H1 (cell line): ENCODE results near the gene HRCT1. TPM values are rescaled to one million over a fixed set of nuclear protein-coding genes. Genes with fewer than 3 reads are reported as not detected.

Source experiments
- ASH2L ChIP-seq: fragments of 200-600, 300-600 bp; sonication (generic); IDR thresholded peaks from one replicate; pipeline ENCODE4 v1.7.1; 2017; ENCODE audit warnings: low read length
- RAD21 ChIP-seq, 2 experiments: IDR thresholded peaks in 1 of 2; conservative IDR thresholded peaks in 1 of 2; 2 replicates each; pipeline ENCODE4 v1.6.1; 2011; ENCODE audit warnings: low read depth in 2 of 2, low read length in 2 of 2, improper control_type of control experiment in 1 of 2, inconsistent platforms in 1 of 2, mild to moderate bottlenecking in 1 of 2, moderate library complexity in 1 of 2
- SIN3A ChIP-seq, 2 experiments: IDR thresholded peaks in 1 of 2; conservative IDR thresholded peaks in 1 of 2; 2 replicates each; pipeline ENCODE4 v1.6.1; 2011 to 2012; ENCODE audit warnings: low read length in 2 of 2, improper control_type of control experiment in 1 of 2, low read depth in 1 of 2, mild to moderate bottlenecking in 1 of 2
- polyA plus RNA-seq, 7 experiments: library from polyadenylated mRNA; depleted of rRNA in 3 of 7; stranded (reverse) in 5 of 7; unstranded in 2 of 7; fragments of >200 nt in 5 of 7; fragments of 200-250 nt in 2 of 7; gene quantifications; 1 replicate in 5 of 7; 2 replicates in 1 of 7; 4 replicates in 1 of 7; pipeline versions ENCODE4 v1.2.1 to v1.2.3, GENCODE V29; 2011 to 2013; ENCODE audit warnings: missing spikeins in 2 of 7, mixed read lengths in 2 of 7
- total RNA-seq: library from RNA; stranded (reverse); fragmentation: NEBNext Ultra II Directional; extraction: Animal tissue kit (Norgen Biotek cat#: 25700); gene quantifications from 2 replicates; pipeline ENCODE4 v1.2.1, GENCODE V29; 2021
- TF ChIP-seq, protein P1 (sequence below): IDR thresholded peaks from 2 replicates; pipeline ENCODE4 v1.6.1; 2012; ENCODE audit warnings: inconsistent platforms

Gene HRCT1
- total and polyA plus RNA-seq, 2 of the 8 experiments (the other 6 are each of a cell fraction or from before 2014, with no cell fraction given), result not detected

GRCh38 chr9:35907711-35908503, 1.9 kb downstream of the HRCT1 start (continued):
- TF ChIP-seq RAD21 (IDR thresholded peaks at IDR 0.05 in 1 of 2, conservative IDR thresholded peaks at IDR 0.05 in 1 of 2; ENCODE audit: low read depth in 2 of 2, low read length in 2 of 2) (no peak), ASH2L (no peak), SIN3A (conservative IDR thresholded peaks at IDR 0.05 in 1 of 2, IDR thresholded peaks at IDR 0.05 in 1 of 2; ENCODE audit: low read depth in 1 of 2, low read length in 2 of 2) (no peak)
- TF ChIP-seq, protein P1, sequence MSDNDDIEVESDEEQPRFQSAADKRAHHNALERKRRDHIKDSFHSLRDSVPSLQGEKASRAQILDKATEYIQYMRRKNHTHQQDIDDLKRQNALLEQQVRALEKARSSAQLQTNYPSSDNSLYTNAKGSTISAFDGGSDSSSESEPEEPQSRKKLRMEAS, result no peak
- TF ChIP-seq, all 59 proteins: peak for 6
